Measurements from ENCODE around the gene NTN1.

GRCh38 chr17:9291912-9292560, 270.7 kb downstream of the NTN1 start:
- TF ChIP-seq CTCF (conservative IDR thresholded peaks at IDR 0.05), result peak; percentile 60
- TF ChIP-seq EZH2 (IDR thresholded peaks at IDR 0.05; ENCODE audit: low read depth), result no peak

Measured in PC-9 (cell line).